Measurements from ENCODE around the gene MZT1.

MZT1 gene

GRCh38 chr13:72689181-72689696, 38.2 kb downstream of the MZT1 start:
- TF ChIP-seq CTCF (IDR thresholded peaks at IDR 0.05; ENCODE audit: low read length, missing control alignments): no peak
- H3K4me3 ChIP-seq (replicated peaks; ENCODE audit: low read depth, low read length): no peak overlapping the region
- no peak for DNase-seq (ENCODE audit: low read depth)

GRCh38 chr13:72686766-72687165, 40.7 kb downstream of the MZT1 start:
- peak; percentile 18 for DNase-seq (ENCODE audit: low read depth)
- no peak for TF ChIP-seq CTCF (IDR thresholded peaks at IDR 0.05; ENCODE audit: low read length, missing control alignments)
- no peak overlapping the region for H3K4me3 ChIP-seq (replicated peaks; ENCODE audit: low read depth, low read length)

- DNase-seq (ENCODE audit: low read depth): no peak
- H3K4me3 ChIP-seq (replicated peaks; ENCODE audit: low read depth, low read length): no peak overlapping the region
- no peak for TF ChIP-seq CTCF (IDR thresholded peaks at IDR 0.05; ENCODE audit: low read length, missing control alignments)
These were observed 47.1 kb downstream of the MZT1 start for GRCh38 chr13:72680353-72680752.

GRCh38 chr13:72678312-72678711, 49.1 kb downstream of the MZT1 start:
- no peak overlapping the region for H3K4me3 ChIP-seq (replicated peaks; ENCODE audit: low read depth, low read length)
- TF ChIP-seq CTCF (IDR thresholded peaks at IDR 0.05; ENCODE audit: low read length, missing control alignments): no peak
- no peak for DNase-seq (ENCODE audit: low read depth)

- no peak for TF ChIP-seq CTCF (IDR thresholded peaks at IDR 0.05; ENCODE audit: low read length, missing control alignments)
- no peak for DNase-seq (ENCODE audit: low read depth)
These were observed 50.0 kb downstream of the MZT1 start for GRCh38 chr13:72677431-72677830.

GRCh38 chr13:72666391-72666790, 61.0 kb downstream of the MZT1 start:
- no peak for DNase-seq (ENCODE audit: low read depth)
- no peak overlapping the region for H3K4me3 ChIP-seq (replicated peaks; ENCODE audit: low read depth, low read length)
- TF ChIP-seq CTCF (IDR thresholded peaks at IDR 0.05; ENCODE audit: low read length, missing control alignments): no peak

More at GRCh38 chr13:72677431-72677830, 50.0 kb downstream of the MZT1 start:
- no peak overlapping the region for H3K4me3 ChIP-seq (replicated peaks; ENCODE audit: low read depth, low read length)

GRCh38 chr13:72662548-72662947, 64.9 kb downstream of the MZT1 start:
- TF ChIP-seq CTCF (IDR thresholded peaks at IDR 0.05; ENCODE audit: low read length, missing control alignments): no peak

More at GRCh38 chr13:72662548-72662947, 64.9 kb downstream of the MZT1 start:
- no peak for DNase-seq (ENCODE audit: low read depth)
- no peak overlapping the region for H3K4me3 ChIP-seq (replicated peaks; ENCODE audit: low read depth, low read length)

Measured in fibroblast of pulmonary artery (primary cell).